Activated naive CD4-positive, alpha-beta T cell treated with anti-CD3 and anti-CD28 coated beads for 36 hours (primary cell): ENCODE results near the gene ZNF213. TPM values are rescaled to one million over a fixed set of nuclear protein-coding genes. Genes with fewer than 3 reads are reported as not detected.

Source experiments
- CTCF ChIA-PET: fragments of 350-600 bp; sonication (Branson Sonifier 250); formaldehyde crosslinking; loops from one replicate; lab custom pipeline; 2021; ENCODE audit warnings: antibody characterized with exemption; lab: Charles Lee
- DNase-seq: peaks from one replicate; pipeline ENCODE4 v3.0.0-alpha.2; 2020
- H3K27ac Mint-ChIP-seq: one replicate; pipeline ENCODE4 v1.8.0; 2021; ENCODE audit warnings: mild to moderate bottlenecking, mixed read lengths
- H3K27me3 Mint-ChIP-seq: one replicate; pipeline ENCODE4 v1.8.0; 2021; ENCODE audit warnings: low read depth, mixed read lengths
- H3K36me3 Mint-ChIP-seq: one replicate; pipeline ENCODE4 v1.8.0; 2021; ENCODE audit warnings: low read depth, mixed read lengths
- H3K4me1 Mint-ChIP-seq: one replicate; pipeline ENCODE4 v1.8.0; 2021; ENCODE audit warnings: low read depth, mixed read lengths
- H3K4me3 Mint-ChIP-seq: one replicate; pipeline ENCODE4 v1.8.0; 2021; ENCODE audit warnings: mild to moderate bottlenecking, moderate library complexity, mixed read lengths
- H3K9me3 Mint-ChIP-seq: one replicate; pipeline ENCODE4 v1.8.0; 2021; ENCODE audit warnings: mixed read lengths
- intact Hi-C: fragments of 100-400 bp; cut with micrococcal nuclease; formaldehyde crosslinking; loops from one replicate; pipeline ENCODE4 v1.15.1; 2023
- total RNA-seq, 2 experiments: library from RNA; stranded (reverse); gene quantifications; one replicate each; pipeline ENCODE4 v1.2.3, GENCODE V29; 2021

Gene ZNF213
- total RNA-seq, 2 experiments from 2014 or later, result 6.1 to 6.5 TPM

- H3K4me1 Mint-ChIP-seq, result peaks cover 24% of the 10 kb centered on the region
- CTCF ChIA-PET, result interaction anchor here (0.5 to 2.0 kb wide), 4 partner anchors 11 to 279 kb away, joined by 3 to 6 read pairs (median 5); no protein-coding TSS in a partner anchor
- peaks cover 1% of the 10 kb centered on the region for H3K36me3 Mint-ChIP-seq
- peak; percentile 72 for DNase-seq
- H3K27ac Mint-ChIP-seq, result peak overlapping the region; percentile 81
- H3K9me3 Mint-ChIP-seq, result no peaks in the 10 kb centered on the region
- peaks cover 61% of the 10 kb centered on the region for H3K27me3 Mint-ChIP-seq
- H3K4me3 Mint-ChIP-seq, result peak overlapping the region; percentile 81
- intact Hi-C loops, result loop anchor here (2.0 to 5.0 kb wide), 2 partner anchors 124 to 276 kb away; partner anchors contain the start of genes TIGD7 and ZNF75A
Observed at GRCh38 chr16:3182608-3183444, 48.0 kb downstream of the ZNF213 start.

- CTCF ChIA-PET, result interaction anchor here (0.5 to 2.0 kb wide), 5 partner anchors 12 to 278 kb away, joined by 3 to 6 read pairs (median 4); no protein-coding TSS in a partner anchor
- Mint-ChIP-seq H3K9me3 (no peaks in the 10 kb centered on the region), H3K27ac (no peak overlapping the region), H3K36me3 (peaks cover 1% of the 10 kb centered on the region), H3K4me3 (peak overlapping the region; percentile 81), H3K27me3 (peaks cover 65% of the 10 kb centered on the region), H3K4me1 (peaks cover 29% of the 10 kb centered on the region)
- no peak for DNase-seq
- intact Hi-C loops, result loop anchor here (2.0 to 5.0 kb wide), 2 partner anchors 124 to 275 kb away; partner anchors contain the start of genes TIGD7 and ZNF75A
Observed at GRCh38 chr16:3183445-3184139, 48.8 kb downstream of the ZNF213 start.

GRCh38 chr16:3186946-3187690, 52.3 kb downstream of the ZNF213 start:
- intact Hi-C loops, result loop anchor here (5.0 kb wide), 1 partner anchor 215 kb away; the partner anchor contains the start of genes ZNF174 and ZSCAN32
- Mint-ChIP-seq H3K36me3 (peaks cover 1% of the 10 kb centered on the region), H3K27ac (peak overlapping the region; percentile 78), H3K4me1 (peaks cover 59% of the 10 kb centered on the region), H3K4me3 (peak overlapping the region; percentile 79), H3K9me3 (no peaks in the 10 kb centered on the region), H3K27me3 (peaks cover 75% of the 10 kb centered on the region)
- CTCF ChIA-PET, result interaction anchor here (0.7 to 0.9 kb wide), 2 partner anchors 15 to 188 kb away, joined by 3 to 4 read pairs; no protein-coding TSS in a partner anchor
- no peak for DNase-seq

GRCh38 chr16:3187798-3188674, 53.2 kb downstream of the ZNF213 start, which contains the start of gene OR1F1:
TSS of gene OR1F1 (plus strand) at chr16:3188204.
- peaks cover 56% of the 10 kb centered on the region for H3K4me1 Mint-ChIP-seq
- CTCF ChIA-PET, result interaction anchor here (0.9 kb wide), 1 partner anchor 16 kb away, joined by 3 read pairs; no protein-coding TSS in a partner anchor
- H3K36me3 Mint-ChIP-seq, result no peaks in the 10 kb centered on the region
- intact Hi-C loops, result loop anchor here (2.0 to 5.0 kb wide), 5 partner anchors 37 to 269 kb away; partner anchors contain the start of genes ZNF174, ZNF200, ZNF263 and ZSCAN32
- H3K27ac Mint-ChIP-seq, result peak within 1 kb of the TSS; percentile 84
- H3K9me3 Mint-ChIP-seq, result no peaks in the 10 kb centered on the region
- peak; percentile 81 for DNase-seq
- peaks cover 74% of the 10 kb centered on the region for H3K27me3 Mint-ChIP-seq
- H3K4me3 Mint-ChIP-seq, result peak within 1 kb of the TSS; percentile 79

GRCh38 chr16:3188675-3188924, 53.8 kb downstream of the ZNF213 start:
- Mint-ChIP-seq H3K27ac (peak overlapping the region; percentile 84), H3K36me3 (no peaks in the 10 kb centered on the region), H3K4me1 (peaks cover 52% of the 10 kb centered on the region), H3K9me3 (no peaks in the 10 kb centered on the region), H3K4me3 (peak overlapping the region; percentile 79), H3K27me3 (peaks cover 73% of the 10 kb centered on the region)
- intact Hi-C loops, result loop anchor here (2.0 to 5.0 kb wide), 5 partner anchors 38 to 268 kb away; partner anchors contain the start of genes ZNF174, ZNF200, ZNF263 and ZSCAN32
- DNase-seq, result no peak
- CTCF ChIA-PET, result no interaction called here

GRCh38 chr16:3188925-3189825, 54.3 kb downstream of the ZNF213 start:
- peaks cover 46% of the 10 kb centered on the region for H3K4me1 Mint-ChIP-seq
- H3K27me3 Mint-ChIP-seq, result peaks cover 73% of the 10 kb centered on the region
- intact Hi-C loops, result loop anchor here (1.0 to 5.0 kb wide), 6 partner anchors 26 to 268 kb away; partner anchors contain the start of genes ZNF174, ZNF200, ZNF263 and ZSCAN32
- peak overlapping the region; percentile 79 for H3K4me3 Mint-ChIP-seq
- peak; percentile 76 for DNase-seq
- CTCF ChIA-PET, result interaction anchor here (0.6 to 1.3 kb wide), 3 partner anchors 39 to 156 kb away, joined by 3 to 4 read pairs (median 3); no protein-coding TSS in a partner anchor
- no peaks in the 10 kb centered on the region for H3K9me3 Mint-ChIP-seq
- H3K27ac Mint-ChIP-seq, result peak overlapping the region; percentile 84
- no peaks in the 10 kb centered on the region for H3K36me3 Mint-ChIP-seq

GRCh38 chr16:3189869-3190268, 55.0 kb downstream of the ZNF213 start:
- Mint-ChIP-seq H3K27ac (peak overlapping the region; percentile 48), H3K36me3 (no peaks in the 10 kb centered on the region), H3K4me3 (peak overlapping the region; percentile 79), H3K9me3 (no peaks in the 10 kb centered on the region), H3K27me3 (peaks cover 73% of the 10 kb centered on the region), H3K4me1 (peaks cover 44% of the 10 kb centered on the region)
- no peak for DNase-seq
- CTCF ChIA-PET, result interaction anchor here (0.6 to 1.3 kb wide), 2 partner anchors 40 to 156 kb away, joined by 3 read pairs; no protein-coding TSS in a partner anchor
- intact Hi-C loops, result loop anchor here (1.0 to 5.0 kb wide), 6 partner anchors 25 to 267 kb away; partner anchors contain the start of genes ZNF174, ZNF200, ZNF263 and ZSCAN32

- H3K9me3 Mint-ChIP-seq, result no peaks in the 10 kb centered on the region
- H3K36me3 Mint-ChIP-seq, result no peaks in the 10 kb centered on the region
- intact Hi-C loops, result loop anchor here (1.0 kb wide), 1 partner anchor 73 kb away; no protein-coding TSS in a partner anchor
- H3K27ac Mint-ChIP-seq, result peak overlapping the region; percentile 59
- DNase-seq, result peak; percentile 46
- H3K4me3 Mint-ChIP-seq, result peak overlapping the region; percentile 79
- peaks cover 72% of the 10 kb centered on the region for H3K27me3 Mint-ChIP-seq
- CTCF ChIA-PET, result interaction anchor here (1.0 to 1.1 kb wide), 2 partner anchors 20 to 24 kb away, joined by 3 to 4 read pairs; no protein-coding TSS in a partner anchor
- peaks cover 44% of the 10 kb centered on the region for H3K4me1 Mint-ChIP-seq
Observed at GRCh38 chr16:3190949-3191353, 56.1 kb downstream of the ZNF213 start.
